ENCODE data around the gene CTNND2.
"Not testable (repeated sequence)": the region's sequence is repeated elsewhere in the genome, so short reads cannot be mapped to it uniquely, and the experiment has no call there.

Gene CTNND2

DNA sequence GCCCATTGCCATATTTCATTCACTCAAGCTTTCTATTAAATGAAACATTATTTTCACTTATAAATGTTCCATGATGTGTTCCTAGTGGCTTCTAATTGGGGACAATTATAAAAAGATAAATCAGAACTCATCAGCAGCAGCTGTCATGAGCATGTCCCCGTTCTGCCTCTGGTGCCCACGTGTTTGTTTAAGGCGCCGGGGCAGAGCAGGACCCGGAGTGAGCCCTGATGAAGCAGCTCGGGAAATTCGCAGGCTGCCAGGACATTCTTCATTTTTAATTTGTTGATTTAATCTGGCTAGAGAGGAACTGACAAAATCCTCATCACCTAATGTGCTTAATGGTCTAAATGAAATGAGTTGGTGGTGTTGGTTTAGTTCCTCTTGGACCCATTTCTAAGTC, 475.0 kb downstream of the CTNND2 start:
- no peak for DNase-seq

DNA sequence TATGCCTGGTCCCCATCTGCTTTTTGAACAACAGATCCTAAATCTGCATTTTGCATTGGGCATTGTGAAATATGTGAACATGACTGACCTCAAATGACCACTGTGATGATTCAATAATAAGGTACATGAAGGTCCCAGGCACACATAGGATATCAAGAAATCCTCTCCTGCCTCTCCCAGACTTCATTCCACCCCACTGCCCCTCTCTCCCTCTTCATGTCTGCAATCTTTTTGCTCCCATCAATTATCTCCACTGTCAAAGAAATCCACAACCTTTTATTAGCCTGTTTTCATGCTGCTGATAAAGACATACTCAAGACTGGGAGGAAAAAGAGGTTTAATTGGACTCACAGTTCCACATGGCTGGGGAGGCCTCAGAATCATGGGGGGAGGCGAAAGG, 476.7 kb downstream of the CTNND2 start:
- DNase-seq, result no peak

DNA sequence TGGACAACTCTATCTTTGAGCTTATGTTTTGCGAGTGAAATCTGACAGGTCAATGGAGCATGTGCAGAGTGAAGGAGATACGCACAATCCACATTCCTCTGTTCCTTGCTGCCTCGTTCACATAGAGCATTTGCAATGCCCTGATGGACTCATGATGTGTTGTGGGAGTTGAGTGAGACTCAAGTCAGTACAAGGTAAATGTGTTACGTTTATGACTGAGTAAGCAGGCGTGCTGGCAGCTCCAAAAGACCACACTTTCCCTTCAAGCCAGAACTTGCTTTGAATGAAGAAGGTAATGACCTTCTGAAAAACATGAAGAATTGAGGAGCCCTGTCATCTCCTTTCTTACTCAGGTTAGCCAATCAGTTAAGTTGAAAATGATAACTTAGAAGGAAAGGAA, 477.8 kb downstream of the CTNND2 start:
- DNase-seq, result no peak

DNA sequence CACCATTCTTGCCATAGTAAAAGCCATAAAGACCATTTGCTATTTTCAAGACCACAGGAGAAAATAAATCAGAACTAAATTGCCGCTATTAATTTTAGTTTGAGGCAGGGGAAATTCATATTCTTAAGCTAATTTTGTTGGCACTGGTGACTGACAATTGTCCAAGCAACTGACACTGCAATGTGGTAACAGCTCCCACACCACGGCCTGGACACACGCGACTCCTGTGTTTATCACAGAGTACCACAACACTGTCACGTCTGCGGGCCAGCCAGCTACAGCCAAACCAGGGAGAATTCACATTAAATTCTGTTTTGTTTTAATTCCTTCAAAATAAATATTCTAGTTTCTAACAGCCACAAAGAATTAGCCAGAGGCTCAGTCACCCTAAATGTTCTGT, 481.9 kb downstream of the CTNND2 start:
- no peak for DNase-seq

DNA sequence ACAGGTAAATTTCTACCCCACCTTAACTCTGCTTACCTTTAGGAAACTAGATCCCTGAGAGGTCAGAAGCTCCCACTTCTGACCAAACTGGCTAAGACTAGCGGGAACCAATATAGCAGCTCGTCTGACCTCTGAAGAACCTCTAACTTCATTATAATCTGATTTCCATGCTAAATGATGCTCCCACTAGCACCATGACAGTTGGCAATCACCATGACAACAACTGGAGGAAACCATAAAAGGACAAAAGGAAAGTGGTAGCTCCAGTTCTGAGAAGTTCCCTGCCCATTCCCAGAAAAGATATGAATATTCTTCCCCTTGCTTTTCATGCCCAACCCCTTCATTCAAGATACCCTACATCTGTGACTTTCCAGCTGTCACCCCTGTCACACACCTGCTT, 483.3 kb downstream of the CTNND2 start:
- no peak for DNase-seq

DNA sequence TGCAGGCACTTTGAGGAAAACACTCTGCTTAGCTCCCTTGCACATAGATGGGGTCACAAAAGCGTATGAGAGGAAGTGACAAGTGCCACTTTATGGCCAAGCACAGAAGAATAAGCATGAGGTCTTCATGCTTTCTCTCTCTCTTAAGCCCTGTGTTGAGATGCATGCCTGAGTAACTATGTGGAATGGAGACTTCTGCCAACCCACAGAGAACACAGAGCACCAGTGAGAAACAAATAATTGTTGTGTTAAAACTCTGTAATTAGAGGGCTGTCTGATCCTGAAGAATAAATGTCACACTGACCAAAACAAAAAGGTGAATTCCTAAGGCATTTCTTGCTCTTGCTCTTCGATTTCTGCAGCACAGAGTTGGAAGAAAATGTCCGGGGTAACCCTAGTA, 488.5 kb downstream of the CTNND2 start:
- DNase-seq, result no peak

GRCh38 chr5:11414732-11415131, 489.5 kb downstream of the CTNND2 start:
- not testable (repeated sequence) for DNase-seq

DNA sequence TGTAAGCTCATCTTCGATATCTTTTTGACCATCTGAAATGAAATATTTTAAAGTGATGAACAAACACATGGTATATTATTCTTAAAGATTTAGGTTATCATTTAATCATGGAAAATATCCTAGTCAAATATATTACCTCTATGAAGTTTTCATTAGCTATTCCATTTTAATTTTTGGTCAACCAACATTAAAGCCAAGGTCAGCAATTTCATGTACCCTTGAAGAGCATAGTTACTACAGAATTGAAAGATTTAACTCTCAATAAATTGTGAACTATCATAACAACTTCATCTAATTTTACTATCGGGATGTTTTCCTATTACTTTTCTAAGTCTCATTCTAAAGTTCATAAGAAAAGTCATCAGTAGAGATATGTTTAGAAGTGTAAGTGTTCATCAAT, 492.6 kb downstream of the CTNND2 start:
- no peak for DNase-seq

DNA sequence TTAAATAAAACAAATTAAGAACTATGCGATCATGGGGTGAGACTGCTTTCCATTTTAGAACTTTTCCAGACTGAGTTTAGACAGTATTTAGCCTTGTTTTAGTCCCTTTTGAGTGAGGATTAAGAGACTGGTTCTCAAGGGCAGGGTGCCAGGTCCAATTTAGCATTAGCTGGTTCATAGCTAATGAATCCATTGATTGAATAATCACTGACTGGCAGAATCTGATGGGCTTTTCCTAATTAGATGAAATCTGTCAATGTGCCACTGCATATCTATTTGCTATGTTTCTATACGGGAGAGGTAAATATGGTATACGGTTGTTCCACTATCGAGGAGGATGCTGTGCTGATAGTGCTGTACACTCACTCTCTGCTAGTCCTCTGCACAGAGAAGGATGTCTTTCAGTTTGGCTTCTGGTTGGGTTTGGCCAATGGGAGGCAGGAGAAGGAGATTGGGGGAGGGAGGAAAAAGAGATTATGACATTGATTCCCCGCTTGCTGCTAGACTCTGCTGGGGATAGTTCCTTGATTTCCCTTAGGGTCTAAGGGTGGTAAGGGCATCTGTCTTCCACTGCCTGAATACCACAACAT, 496.6 kb downstream of the CTNND2 start:
- no peak for DNase-seq

- DNase-seq, result no peak
Observed at GRCh38 chr5:11400316-11400715, 503.9 kb downstream of the CTNND2 start.

- no peak for DNase-seq
Observed at GRCh38 chr5:11398728-11399127, 505.5 kb downstream of the CTNND2 start.

DNA sequence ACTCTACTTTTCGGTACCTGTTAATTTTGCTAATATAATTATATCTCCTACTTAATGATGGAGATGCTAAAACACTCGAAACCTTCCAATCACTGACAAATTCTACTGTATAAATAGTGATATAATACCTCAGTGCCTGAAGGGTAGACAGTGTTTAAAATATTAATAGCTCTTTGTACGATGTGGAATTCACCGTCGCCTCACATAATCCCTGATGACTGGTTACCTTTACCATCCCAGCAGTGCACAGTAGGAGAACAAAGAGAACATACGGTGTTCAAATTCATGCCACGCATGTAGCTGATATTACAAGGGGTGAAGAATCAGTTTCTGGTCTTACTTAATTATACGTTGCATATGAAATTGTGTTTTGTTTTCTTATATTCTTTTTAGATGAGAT, 506.7 kb downstream of the CTNND2 start:
- DNase-seq, result no peak

- DNase-seq, result no peak
Observed at GRCh38 chr5:11396917-11397316, 507.3 kb downstream of the CTNND2 start.

- DNase-seq, result no peak
Observed at GRCh38 chr5:11394933-11395332, 509.3 kb downstream of the CTNND2 start.

DNA sequence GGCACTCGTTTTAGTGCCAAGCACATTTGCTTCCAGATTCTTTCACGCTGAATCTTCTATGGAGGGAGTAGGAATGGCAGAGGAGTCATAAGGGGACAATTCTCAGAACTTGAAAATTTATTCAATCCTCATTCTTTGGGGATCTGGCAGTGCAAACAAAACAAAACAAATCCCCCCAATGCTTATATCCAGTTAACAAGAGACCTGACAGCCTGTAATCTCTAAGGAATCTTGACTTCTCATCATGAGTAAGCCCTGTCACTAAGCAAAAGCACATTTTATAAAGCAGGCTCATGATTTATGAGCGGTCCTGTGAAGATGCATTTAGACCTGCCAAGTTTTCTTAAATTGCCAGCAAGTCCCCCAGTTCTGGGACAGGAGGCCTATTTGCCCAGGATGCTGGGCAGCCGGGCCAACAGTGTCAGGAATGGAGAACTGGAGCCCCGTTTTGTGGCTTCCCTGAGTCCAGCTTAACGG, 513.9 kb downstream of the CTNND2 start:
- no peak for DNase-seq

GRCh38 chr5:11387382-11387781, 516.9 kb downstream of the CTNND2 start:
- DNase-seq, result no peak

- no peak for DNase-seq
Observed at GRCh38 chr5:11386398-11386797, 517.8 kb downstream of the CTNND2 start.

DNA sequence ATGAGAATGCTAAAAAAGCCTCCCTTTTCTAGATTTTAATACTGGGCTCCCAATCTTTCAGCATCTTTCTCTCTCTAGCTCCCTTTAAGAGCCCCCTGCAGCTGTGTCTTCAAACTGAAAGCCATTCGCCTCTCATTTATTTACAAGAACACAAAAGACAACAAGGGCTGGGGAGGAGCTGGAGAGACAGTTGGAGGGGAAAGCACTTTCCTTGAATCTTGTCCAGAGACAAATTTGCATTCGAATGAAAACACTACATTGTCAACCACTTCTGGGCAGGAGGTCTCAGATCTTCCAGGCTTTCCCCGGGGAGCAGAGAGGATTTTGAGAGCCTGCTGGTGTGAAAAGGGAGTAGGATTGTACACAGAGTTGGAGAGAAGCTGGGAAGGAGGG, 518.3 kb downstream of the CTNND2 start:
- no peak for DNase-seq

- no peak for DNase-seq
Observed at GRCh38 chr5:11385251-11385900, 518.9 kb downstream of the CTNND2 start.

GRCh38 chr5:11384441-11385250, 519.6 kb downstream of the CTNND2 start:
- no peak for DNase-seq

- DNase-seq, result no peak
Observed at GRCh38 chr5:11383506-11384095, 520.6 kb downstream of the CTNND2 start.

GRCh38 chr5:11378461-11378860, 525.8 kb downstream of the CTNND2 start:
- no peak for DNase-seq

DNA sequence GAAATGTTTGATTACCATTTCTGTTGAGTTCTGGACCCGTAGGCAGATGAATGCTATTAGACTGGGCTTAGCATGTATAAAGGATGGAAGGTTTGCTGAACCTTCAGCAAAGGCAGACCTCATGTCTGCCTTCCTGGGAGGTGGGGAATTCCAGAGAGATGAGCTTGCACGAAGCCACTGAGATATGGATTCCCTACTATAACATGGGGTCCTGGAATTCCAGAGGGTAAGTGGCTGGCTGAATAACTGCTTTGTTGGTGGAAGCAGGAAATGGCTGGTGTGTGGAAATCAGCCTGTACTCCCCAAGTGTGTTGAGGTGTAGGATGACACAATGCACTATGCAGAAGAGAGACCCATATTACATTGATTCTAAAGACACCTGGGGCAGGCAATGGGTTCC, 526.4 kb downstream of the CTNND2 start:
- DNase-seq, result no peak

DNA sequence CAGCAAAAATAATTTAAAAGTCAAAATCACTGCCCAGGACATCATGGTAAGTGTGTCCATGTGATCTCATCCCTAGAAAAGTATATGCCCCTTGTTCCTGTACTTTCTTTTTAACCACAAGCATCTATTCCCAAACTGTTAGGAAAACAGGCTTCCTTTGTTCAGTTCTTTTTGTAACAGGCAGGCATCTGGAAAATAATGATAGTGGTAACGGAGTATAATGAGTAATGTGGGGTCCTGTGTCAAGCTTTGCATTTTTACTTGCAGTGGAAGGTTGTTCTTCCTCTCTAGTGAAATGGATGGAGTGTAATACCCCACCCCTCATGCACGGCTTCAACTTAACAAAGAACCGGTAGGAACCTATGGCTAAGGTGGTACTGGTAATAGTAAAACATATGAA, 532.1 kb downstream of the CTNND2 start:
- no peak for DNase-seq
